H1 (cell line): Measurements from ENCODE around the gene ITGB7. TPM values are rescaled to one million over a fixed set of nuclear protein-coding genes. Genes with fewer than 3 reads are reported as not detected.

Source experiments
- CTCF ChIA-PET: fragments of 300-600 bp; sonication (Branson Sonifier 250); formaldehyde crosslinking; loops from one replicate; lab custom pipeline; 2021; ENCODE audit not compliant: partially characterized antibody; lab: Charles Lee
- POLR2A ChIA-PET: fragments of 300-600 bp; sonication (Branson Sonifier 250); formaldehyde crosslinking; loops from one replicate; lab custom pipeline; 2021; ENCODE audit warnings: inconsistent platforms; ENCODE audit not compliant: partially characterized antibody; lab: Charles Lee
- DNase-seq, 2 experiments: peaks; one replicate each; pipeline versions ENCODE4 v3.0.0 to v3.0.0-alpha.2; 2010 to 2022; ENCODE audit warnings: low spot score in 2 of 2, low read depth in 1 of 2, mixed read lengths in 1 of 2
- FAIRE-seq: peaks from 2 replicates; lab custom pipeline; 2011; peaks lifted over from hg19 to GRCh38; lab: Jason Lieb, UNC
- H2AFZ ChIP-seq: 2 replicates; pipeline ENCODE4 v1.8.1; 2012; ENCODE audit warnings: low read length, inconsistent platforms
- H2AK5ac ChIP-seq: 2 replicates; pipeline ENCODE4 v1.6.1; 2013; ENCODE audit warnings: low read depth, low read length
- H2BK120ac ChIP-seq: replicated peaks from 2 replicates; pipeline ENCODE3; 2013; ENCODE audit warnings: low read depth, low read length, inconsistent platforms
- H2BK12ac ChIP-seq: 2 replicates; pipeline ENCODE4 v1.6.1; 2013; ENCODE audit warnings: low read depth, low read length
- H2BK15ac ChIP-seq: 2 replicates; pipeline ENCODE4 v1.6.1; 2013; ENCODE audit warnings: low read length
- H2BK20ac ChIP-seq: 2 replicates; pipeline ENCODE4 v1.6.1; 2013; ENCODE audit warnings: low read length
- H2BK5ac ChIP-seq: 2 replicates; pipeline ENCODE4 v1.6.1; 2013; ENCODE audit warnings: low read depth, low read length
- H3K14ac ChIP-seq: 2 replicates; pipeline ENCODE4 v1.6.1; 2013; ENCODE audit warnings: inconsistent platforms; ENCODE audit not compliant: insufficient read length
- H3K18ac ChIP-seq: 2 replicates; pipeline ENCODE4 v1.6.1; 2013; ENCODE audit warnings: low read length; ENCODE audit errors: extremely low read depth
- H3K23ac ChIP-seq: 2 replicates; pipeline ENCODE4 v1.6.1; 2013; ENCODE audit warnings: inconsistent platforms; ENCODE audit not compliant: insufficient read length
- H3K23me2 ChIP-seq: 2 replicates; pipeline ENCODE4 v1.6.1; 2013; ENCODE audit warnings: low read depth, low read length
- H3K27ac ChIP-seq: 2 replicates; pipeline ENCODE4 v1.6.1; 2011; ENCODE audit warnings: low read depth, low read length, inconsistent platforms
- H3K27me3 ChIP-seq, 4 experiments: replicated peaks in 1 of 4; 1 replicate in 1 of 4; 2 replicates in 3 of 4; pipeline versions ENCODE4 v1.6.1 to v1.8.1; 2011 to 2013; ENCODE audit warnings: low read length in 3 of 4, mild to moderate bottlenecking in 3 of 4, inconsistent platforms in 2 of 4, mixed read lengths in 2 of 4, moderate library complexity in 1 of 4; ENCODE audit not compliant: control insufficient read depth in 3 of 4, insufficient read depth in 3 of 4; ENCODE audit errors: extremely low read depth in 1 of 4
- H3K36me3 ChIP-seq, 4 experiments: 2 replicates each; pipeline versions ENCODE4 v1.6.1 to v1.8.1; 2011 to 2013; ENCODE audit warnings: mild to moderate bottlenecking in 4 of 4, low read length in 3 of 4, moderate library complexity in 2 of 4, control low read depth in 1 of 4, inconsistent platforms in 1 of 4; ENCODE audit not compliant: insufficient read depth in 4 of 4, control insufficient read depth in 2 of 4
- H3K4ac ChIP-seq: replicated peaks from 2 replicates; pipeline ENCODE3; 2013; ENCODE audit warnings: low read length, low read depth, mixed read lengths, inconsistent platforms; ENCODE audit not compliant: insufficient read length
- H3K4me1 ChIP-seq, 4 experiments: replicated peaks in 1 of 4; 1 replicate in 1 of 4; 2 replicates in 3 of 4; pipeline versions ENCODE4 v1.6.1 to v1.8.1; 2011 to 2013; ENCODE audit warnings: low read length in 3 of 4, inconsistent platforms in 2 of 4, mixed read lengths in 1 of 4; ENCODE audit not compliant: insufficient read depth in 4 of 4, control insufficient read depth in 3 of 4
- H3K4me2 ChIP-seq, 2 experiments: 2 replicates each; pipeline versions ENCODE4 v1.6.1 to v1.8.1; 2011 to 2013; ENCODE audit warnings: low read depth in 2 of 2, low read length in 2 of 2, control low read depth in 1 of 2, inconsistent platforms in 1 of 2, mild to moderate bottlenecking in 1 of 2; ENCODE audit not compliant: insufficient read depth in 1 of 2
- H3K4me3 ChIP-seq, 4 experiments: fragments of 200-600, 300-600 bp in 1 of 4; sonication (generic), shearing (Covaris generic), sonication (Bioruptor Twin) in 1 of 4; 2 replicates each; pipeline versions ENCODE4 v1.5.1 to v1.8.1; 2011 to 2016; ENCODE audit warnings: low read length in 4 of 4, low read depth in 3 of 4, control low read depth in 2 of 4, inconsistent platforms in 2 of 4, mild to moderate bottlenecking in 2 of 4, mixed read lengths in 1 of 4, moderate library complexity in 1 of 4; ENCODE audit not compliant: insufficient read depth in 2 of 4; ENCODE audit errors: extremely low read depth in 1 of 4
- H3K56ac ChIP-seq: replicated peaks from 2 replicates; pipeline ENCODE3; 2013; ENCODE audit warnings: low read depth, mild to moderate bottlenecking, mixed read lengths, low read length, inconsistent platforms; ENCODE audit not compliant: insufficient read length
- H3K79me1 ChIP-seq: 2 replicates; pipeline ENCODE4 v1.6.1; 2013; ENCODE audit warnings: low read depth, low read length, control low read depth
- H3K79me2 ChIP-seq, 2 experiments: 2 replicates each; pipeline versions ENCODE4 v1.6.1 to v1.8.1; 2012 to 2013; ENCODE audit warnings: low read length in 2 of 2, mild to moderate bottlenecking in 2 of 2, inconsistent platforms in 1 of 2; ENCODE audit not compliant: insufficient read depth in 2 of 2, control insufficient read depth in 1 of 2
- H3K9ac ChIP-seq, 4 experiments: replicated peaks in 1 of 4; 1 replicate in 1 of 4; 2 replicates in 3 of 4; pipeline versions ENCODE4 v1.6.1 to v1.8.1; 2011 to 2013; ENCODE audit warnings: low read depth in 3 of 4, low read length in 3 of 4, control low read depth in 2 of 4, mild to moderate bottlenecking in 2 of 4, moderate library complexity in 2 of 4, inconsistent platforms in 1 of 4; ENCODE audit errors: extremely low read depth in 1 of 4
- H3K9me3 ChIP-seq, 2 experiments: 2 replicates each; pipeline versions ENCODE4 v1.6.1 to v1.8.1; 2012 to 2013; ENCODE audit warnings: mild to moderate bottlenecking in 2 of 2, moderate library complexity in 2 of 2, control low read depth in 1 of 2, inconsistent platforms in 1 of 2, low read depth in 1 of 2, low read length in 1 of 2, mixed read lengths in 1 of 2; ENCODE audit not compliant: insufficient read depth in 2 of 2
- H4K20me1 ChIP-seq, 2 experiments: replicated peaks in 1 of 2; 2 replicates each; pipeline versions ENCODE3 to v1.8.1; 2011 to 2013; ENCODE audit warnings: inconsistent platforms in 2 of 2, low read length in 2 of 2, mild to moderate bottlenecking in 1 of 2; ENCODE audit not compliant: insufficient read depth in 2 of 2, control insufficient read depth in 1 of 2
- H4K5ac ChIP-seq: 2 replicates; pipeline ENCODE4 v1.6.1; 2013; ENCODE audit warnings: low read length, low read depth, mixed read lengths, inconsistent platforms; ENCODE audit not compliant: insufficient read length
- H4K8ac ChIP-seq: 2 replicates; pipeline ENCODE4 v1.8.0; 2013; ENCODE audit warnings: mild to moderate bottlenecking, moderate library complexity, low read length, inconsistent platforms; ENCODE audit not compliant: insufficient read depth; ENCODE audit errors: extremely low read depth
- H4K91ac ChIP-seq: replicated peaks from 2 replicates; pipeline ENCODE3; 2013; ENCODE audit warnings: low read length, mixed read lengths, inconsistent platforms; ENCODE audit not compliant: insufficient read length
- CTBP2 ChIP-seq: IDR thresholded peaks from 2 replicates; pipeline ENCODE4 v1.7.0; 2011; ENCODE audit warnings: borderline replicate concordance, mild to moderate bottlenecking, moderate library complexity, mixed read lengths, low read length; ENCODE audit not compliant: insufficient read depth, insufficient read length
- SP1 ChIP-seq: IDR thresholded peaks from 2 replicates; pipeline ENCODE4 v1.6.1; 2011; ENCODE audit warnings: low read depth, low read length
- WGBS, 2 experiments: shearing (Covaris generic) in 1 of 2; methylation state at CpG; one replicate each; pipeline versions ENCODE4 v1.1.6 to v1.1.7; 2013 to 2015; ENCODE audit warnings: low lambda C conversion rate in 2 of 2, mixed read lengths in 2 of 2, inconsistent platforms in 1 of 2, low coverage in 1 of 2, missing lambda C conversion rate in 1 of 2; ENCODE audit not compliant: insufficient replicate concordance in 2 of 2, insufficient coverage in 1 of 2, insufficient read length in 1 of 2; ENCODE audit errors: extremely low coverage in 1 of 2, missing lambda C conversion rate in 1 of 2; 5-methylcytosine and 5-hydroxymethylcytosine counted together
- polyA plus RNA-seq, 7 experiments: library from polyadenylated mRNA; depleted of rRNA in 3 of 7; stranded (reverse) in 5 of 7; unstranded in 2 of 7; fragments of >200 nt in 5 of 7; fragments of 200-250 nt in 2 of 7; gene quantifications; 1 replicate in 5 of 7; 2 replicates in 1 of 7; 4 replicates in 1 of 7; pipeline versions ENCODE4 v1.2.1 to v1.2.3, GENCODE V29; 2011 to 2013; ENCODE audit warnings: missing spikeins in 2 of 7, mixed read lengths in 2 of 7
- total RNA-seq: library from RNA; stranded (reverse); fragmentation: NEBNext Ultra II Directional; extraction: Animal tissue kit (Norgen Biotek cat#: 25700); gene quantifications from 2 replicates; pipeline ENCODE4 v1.2.1, GENCODE V29; 2021

ITGB7 gene
- total and polyA plus RNA-seq, 2 of the 8 experiments (the other 6 are each of a cell fraction or from before 2014, with no cell fraction given): 0.35 to 0.54 TPM

DNA sequence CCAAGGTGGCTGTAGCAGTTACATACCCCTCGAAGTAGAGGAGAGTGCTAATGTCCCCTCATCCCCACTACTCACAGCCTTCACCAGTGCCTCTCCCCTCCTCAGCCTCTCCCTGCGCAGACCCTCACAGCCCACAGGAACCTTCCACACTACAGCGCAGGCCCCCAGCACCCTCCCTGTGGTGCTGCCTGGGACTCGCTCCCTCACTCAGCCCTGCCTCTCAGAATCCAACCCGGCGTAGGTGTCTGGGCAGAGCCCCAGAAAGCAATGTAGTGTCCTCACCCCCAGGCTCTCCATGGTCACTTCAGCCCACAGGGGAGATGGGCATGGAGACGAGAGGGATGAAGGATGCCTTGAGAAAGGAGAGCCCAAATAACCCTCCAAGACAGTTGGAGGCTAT, 37.4 kb downstream of the ITGB7 start:
- H4K20me1 ChIP-seq: peaks cover 1 to 6% of the 10 kb centered on the region in 2 experiments
- no peak for FAIRE-seq
- DNase-seq: peak in 1 of 2 experiments; percentile 24
- ChIA-PET POLR2A (no interaction called here), CTCF (interaction anchor here (0.9 to 6.2 kb wide), 5 partner anchors 9 to 25 kb away, joined by 3 to 80 read pairs (median 4); no protein-coding TSS in a partner anchor)
- H3K4me2 ChIP-seq: no peak overlapping the region
- peaks cover 0 to 3% (median 2%) of the 10 kb centered on the region in 4 experiments; a peak in 2 of 7 replicates for H3K4me1 ChIP-seq
- no peak overlapping the region for H3K14ac ChIP-seq
- no peak overlapping the region for H2BK15ac ChIP-seq
- no peaks in the 10 kb centered on the region for H3K23me2 ChIP-seq
- no peak overlapping the region for H2AK5ac ChIP-seq
- H4K91ac ChIP-seq: no peak overlapping the region
- no peak overlapping the region for H4K5ac ChIP-seq
- H3K9me3 ChIP-seq: no peaks in the 10 kb centered on the region
- H3K4me3 ChIP-seq: no peak overlapping the region
- H2BK5ac ChIP-seq: no peak overlapping the region
- no peak overlapping the region for H3K56ac ChIP-seq
- no peak overlapping the region for H2BK20ac ChIP-seq
- H2AFZ ChIP-seq: no peak overlapping the region
- no peaks in the 10 kb centered on the region for H3K79me2 ChIP-seq
- peaks cover 7 to 35% (median 32%) of the 10 kb centered on the region in 4 experiments for H3K27me3 ChIP-seq
- H3K9ac ChIP-seq: no peak overlapping the region
- no peak overlapping the region for H3K4ac ChIP-seq
- H3K23ac ChIP-seq: no peak overlapping the region
- no peaks in the 10 kb centered on the region for H3K36me3 ChIP-seq
- no peak overlapping the region for H3K18ac ChIP-seq
- no peak overlapping the region for H4K8ac ChIP-seq
- no peak overlapping the region for H2BK12ac ChIP-seq
- no peak overlapping the region for H3K27ac ChIP-seq
- H3K79me1 ChIP-seq: no peaks in the 10 kb centered on the region
- H2BK120ac ChIP-seq: no peak overlapping the region
- 95% methylated on average over 7 of the region's 7 CpGs; no CpG with 5 or more reads in 1 of the 2 experiments for WGBS, 2 experiments
- TF ChIP-seq CTBP2: no peak
- no peak for TF ChIP-seq SP1
